Cerebellar cortex (tissue), 1 donor: Measurements from ENCODE around the gene CDH5.

ENCODE experiments used
- DNase-seq: peaks from one replicate; pipeline ENCODE4 v3.0.0-alpha.2; 2015; ENCODE audit warnings: low spot score

CDH5 gene

GRCh38 chr16:66354034-66354909, 12.2 kb upstream of the CDH5 start:
- DNase-seq: no peak

GRCh38 chr16:66355526-66355925, 11.0 kb upstream of the CDH5 start:
- no peak for DNase-seq

- peak; percentile 69 for DNase-seq
These were observed 9.0 kb upstream of the CDH5 start for GRCh38 chr16:66357523-66357928.

- DNase-seq: no peak
These were observed 8.3 kb upstream of the CDH5 start for GRCh38 chr16:66358231-66358630.

- DNase-seq: no peak
These were observed 7.5 kb upstream of the CDH5 start for GRCh38 chr16:66359012-66359411.

- DNase-seq: peak; percentile 40
These were observed 6.5 kb upstream of the CDH5 start for GRCh38 chr16:66359811-66360608.

- no peak for DNase-seq
These were observed 5.7 kb upstream of the CDH5 start for GRCh38 chr16:66360624-66361324.

GRCh38 chr16:66361604-66362135, 4.8 kb upstream of the CDH5 start:
- no peak for DNase-seq

GRCh38 chr16:66363211-66363777, 3.2 kb upstream of the CDH5 start:
- no peak for DNase-seq

- DNase-seq: peak; percentile 72
These were observed 2.2 kb upstream of the CDH5 start for GRCh38 chr16:66364117-66364958.

- DNase-seq: no peak
These were observed 1.6 kb upstream of the CDH5 start for GRCh38 chr16:66364959-66365306.

GRCh38 chr16:66365651-66366050, 840 bp upstream of the CDH5 start:
- DNase-seq: no peak

GRCh38 chr16:66367968-66368891, 1.7 kb downstream of the CDH5 start:
- DNase-seq: no peak

GRCh38 chr16:66369055-66369592, 2.6 kb downstream of the CDH5 start:
- no peak for DNase-seq

- DNase-seq: no peak
These were observed 4.5 kb downstream of the CDH5 start for GRCh38 chr16:66370786-66371684.

- DNase-seq: no peak
These were observed 5.8 kb downstream of the CDH5 start for GRCh38 chr16:66372078-66372897.

GRCh38 chr16:66372898-66373155, 6.3 kb downstream of the CDH5 start:
- DNase-seq: no peak

- no peak for DNase-seq
These were observed 7.2 kb downstream of the CDH5 start for GRCh38 chr16:66373667-66374066.
